Occipital lobe (tissue), 2 donors: Measurements from ENCODE around the gene CDK5RAP1. TPM values are rescaled to one million over a fixed set of nuclear protein-coding genes. Genes with fewer than 3 reads are reported as not detected.
"Not testable (repeated sequence)": the region's sequence is repeated elsewhere in the genome, so short reads cannot be mapped to it uniquely, and the experiment has no call there.

Experiments
- DNase-seq: peaks from one replicate; lab custom pipeline; 2025; lab: John Stamatoyannopoulos, UW
- total RNA-seq: library from RNA; depleted of rRNA; stranded (reverse); fragments of >200 nt; gene quantifications from one replicate; pipeline ENCODE4 v1.2.3, GENCODE V29; 2014

The CDK5RAP1 gene, protein sequence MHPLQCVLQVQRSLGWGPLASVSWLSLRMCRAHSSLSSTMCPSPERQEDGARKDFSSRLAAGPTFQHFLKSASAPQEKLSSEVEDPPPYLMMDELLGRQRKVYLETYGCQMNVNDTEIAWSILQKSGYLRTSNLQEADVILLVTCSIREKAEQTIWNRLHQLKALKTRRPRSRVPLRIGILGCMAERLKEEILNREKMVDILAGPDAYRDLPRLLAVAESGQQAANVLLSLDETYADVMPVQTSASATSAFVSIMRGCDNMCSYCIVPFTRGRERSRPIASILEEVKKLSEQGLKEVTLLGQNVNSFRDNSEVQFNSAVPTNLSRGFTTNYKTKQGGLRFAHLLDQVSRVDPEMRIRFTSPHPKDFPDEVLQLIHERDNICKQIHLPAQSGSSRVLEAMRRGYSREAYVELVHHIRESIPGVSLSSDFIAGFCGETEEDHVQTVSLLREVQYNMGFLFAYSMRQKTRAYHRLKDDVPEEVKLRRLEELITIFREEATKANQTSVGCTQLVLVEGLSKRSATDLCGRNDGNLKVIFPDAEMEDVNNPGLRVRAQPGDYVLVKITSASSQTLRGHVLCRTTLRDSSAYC
- total RNA-seq: 20.4 TPM

GRCh38 chr20:33401184-33401920 is at the start of gene CDK5RAP1:
TSS of gene CDK5RAP1 (minus strand) at chr20:33401519. CDS start at chr20:33397064, 4,455 bp downstream.
- peak; percentile 68 for DNase-seq

GRCh38 chr20:33450867-33451266 is 49.5 kb upstream of the CDK5RAP1 start:
- no peak for DNase-seq

DNA sequence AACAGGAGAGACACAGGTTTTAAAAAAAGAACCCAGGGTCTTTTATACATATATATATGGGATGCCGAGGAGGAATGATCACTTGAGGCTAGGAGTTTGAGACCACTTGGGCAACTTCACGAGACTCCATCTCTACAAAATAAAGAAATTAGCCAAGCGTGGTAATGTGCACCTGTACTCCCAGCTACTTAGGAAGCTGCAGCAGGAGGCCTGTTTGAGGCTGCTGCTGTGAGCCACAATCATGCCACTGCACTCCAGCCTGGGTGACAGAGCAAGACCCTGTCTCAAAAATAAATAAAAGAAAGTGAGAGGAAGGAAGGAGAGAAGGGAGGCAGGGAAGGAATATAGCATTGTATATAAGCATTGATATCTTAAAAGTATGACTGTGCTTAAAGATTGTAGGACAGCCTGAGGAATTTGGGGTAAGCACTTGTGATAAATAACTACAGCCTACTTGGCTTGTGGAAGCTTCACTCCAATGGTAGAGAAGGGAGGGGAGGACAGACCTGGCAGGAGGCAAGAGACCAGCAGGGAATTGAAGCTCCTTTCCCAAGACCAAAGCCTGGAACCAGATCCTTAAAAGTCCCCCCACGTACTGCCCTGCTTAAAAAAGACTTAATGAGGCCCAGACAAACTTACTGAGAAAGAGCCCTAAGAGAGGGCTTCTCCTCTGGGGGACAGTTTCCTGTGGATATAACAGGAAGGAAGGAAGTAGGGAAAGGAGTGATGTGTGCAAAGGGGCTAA is 44.7 kb upstream of the CDK5RAP1 start:
- no peak for DNase-seq

- no peak for DNase-seq
Measured at GRCh38 chr20:33444797-33445560, 43.7 kb upstream of the CDK5RAP1 start.

GRCh38 chr20:33443512-33444239 is 42.4 kb upstream of the CDK5RAP1 start, which contains the start of gene SNTA1:
TSS of gene SNTA1 (minus strand) at chr20:33443763. CDS start at chr20:33443620, 143 bp downstream.
- DNase-seq: peak; percentile 75

DNA sequence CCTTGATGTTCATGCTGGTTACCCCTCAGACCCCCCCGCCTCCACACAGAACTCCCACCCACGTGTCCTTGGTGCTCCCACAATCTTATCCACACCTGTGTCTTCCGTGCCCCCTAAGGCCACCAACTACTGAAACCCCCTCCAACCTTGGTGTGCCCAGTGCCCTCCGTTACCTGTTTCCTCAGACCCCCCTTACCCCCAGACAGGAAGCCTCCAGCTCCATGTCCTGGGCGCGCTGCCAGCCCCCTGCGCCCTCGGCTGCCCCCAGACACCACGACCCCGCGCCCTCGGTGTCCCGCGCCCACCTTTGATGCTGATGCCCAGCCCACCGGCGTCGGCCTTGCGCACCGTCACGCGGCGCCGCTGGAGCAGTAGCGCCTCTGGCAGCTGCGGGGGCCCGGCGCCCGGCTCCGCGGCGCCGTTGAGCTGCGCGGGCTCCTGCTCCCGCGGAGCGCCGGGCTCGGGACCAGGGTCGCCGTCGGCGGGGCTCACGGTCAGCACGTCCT is 41.7 kb upstream of the CDK5RAP1 start:
- no peak for DNase-seq

- no peak for DNase-seq
Measured at GRCh38 chr20:33442136-33443005, 41.1 kb upstream of the CDK5RAP1 start.

DNA sequence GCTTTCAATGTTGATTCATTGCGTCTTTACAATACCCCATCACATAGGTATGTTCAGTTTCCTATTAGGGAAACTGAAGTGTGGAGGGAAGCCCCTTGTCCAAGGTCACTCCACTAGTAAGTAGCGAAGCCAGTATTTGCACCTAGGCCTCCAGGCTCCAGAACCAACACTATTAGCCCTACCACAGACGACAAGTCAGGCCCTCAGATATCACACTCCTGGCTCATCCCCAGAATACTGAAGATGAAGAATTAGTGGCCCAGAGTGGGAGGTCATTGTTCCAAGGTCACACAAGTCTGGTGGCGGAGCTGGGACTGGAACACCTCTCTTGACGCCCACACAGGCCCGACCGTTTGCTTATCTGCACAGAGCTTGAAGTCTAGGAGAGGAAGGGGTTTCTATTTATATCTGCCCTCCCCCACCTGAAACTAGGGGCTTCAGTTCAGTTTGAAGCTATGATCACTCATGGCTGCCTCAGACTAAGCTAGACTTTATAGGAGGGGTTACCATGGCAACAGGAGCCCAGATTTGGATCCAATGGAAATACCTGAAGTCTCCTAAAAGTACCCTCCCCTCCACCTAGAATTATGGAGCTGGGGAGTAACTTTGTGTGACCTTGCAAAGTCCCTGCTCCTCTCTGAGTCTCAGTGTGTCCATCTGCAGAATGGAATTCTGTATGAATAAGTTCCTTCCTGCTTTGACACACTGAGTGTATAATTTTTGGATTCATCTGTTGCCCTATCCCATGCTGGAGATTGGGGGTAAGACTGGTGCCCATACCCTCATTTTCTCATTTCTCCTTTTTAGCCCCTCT is 40.0 kb upstream of the CDK5RAP1 start:
- no peak for DNase-seq

- DNase-seq: not testable (repeated sequence)
Measured at GRCh38 chr20:33440562-33440961, 39.2 kb upstream of the CDK5RAP1 start.

GRCh38 chr20:33438481-33438880 is 37.2 kb upstream of the CDK5RAP1 start:
- no peak for DNase-seq

- DNase-seq: peak; percentile 22
Measured at GRCh38 chr20:33437141-33437911, 36.0 kb upstream of the CDK5RAP1 start.

- DNase-seq: no peak
Measured at GRCh38 chr20:33434434-33434833, 33.1 kb upstream of the CDK5RAP1 start.

DNA sequence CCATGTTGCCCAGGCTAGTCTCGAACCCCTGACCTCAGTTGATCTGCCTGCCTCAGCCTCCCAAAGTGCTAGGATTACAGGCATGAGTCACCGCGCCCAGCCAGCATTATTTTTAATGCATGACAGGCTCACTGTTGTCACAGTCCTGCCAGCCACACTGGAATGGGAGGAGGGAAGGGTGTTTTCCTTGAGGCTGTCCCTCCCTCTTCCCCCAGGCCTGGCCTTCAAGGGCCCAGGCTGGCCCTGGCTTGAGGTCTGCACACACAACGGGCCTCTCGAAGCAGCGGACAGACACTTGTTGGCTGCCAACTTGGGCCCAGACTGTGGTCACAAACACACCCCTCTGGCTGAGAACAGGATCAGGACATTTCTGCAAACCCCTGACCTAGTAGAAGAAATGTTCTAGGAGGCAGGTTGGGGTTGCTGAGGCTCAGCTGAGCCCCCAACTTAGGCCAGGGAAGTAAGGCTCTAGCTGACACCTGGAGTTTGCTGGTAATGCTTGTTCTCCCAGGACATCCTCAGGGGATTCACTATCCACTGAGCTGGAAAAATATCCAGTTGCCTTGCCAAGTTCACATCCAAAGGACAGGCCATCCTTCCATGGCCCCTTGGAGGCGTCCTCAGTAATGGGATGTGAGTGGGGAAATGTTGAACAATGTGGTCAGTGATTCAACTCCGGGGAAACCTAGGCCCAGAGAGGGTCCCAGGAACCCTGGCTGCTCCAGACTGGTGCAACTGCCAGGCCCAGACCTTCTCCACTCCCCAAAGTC is 32.3 kb upstream of the CDK5RAP1 start:
- peak; percentile 17 for DNase-seq

DNA sequence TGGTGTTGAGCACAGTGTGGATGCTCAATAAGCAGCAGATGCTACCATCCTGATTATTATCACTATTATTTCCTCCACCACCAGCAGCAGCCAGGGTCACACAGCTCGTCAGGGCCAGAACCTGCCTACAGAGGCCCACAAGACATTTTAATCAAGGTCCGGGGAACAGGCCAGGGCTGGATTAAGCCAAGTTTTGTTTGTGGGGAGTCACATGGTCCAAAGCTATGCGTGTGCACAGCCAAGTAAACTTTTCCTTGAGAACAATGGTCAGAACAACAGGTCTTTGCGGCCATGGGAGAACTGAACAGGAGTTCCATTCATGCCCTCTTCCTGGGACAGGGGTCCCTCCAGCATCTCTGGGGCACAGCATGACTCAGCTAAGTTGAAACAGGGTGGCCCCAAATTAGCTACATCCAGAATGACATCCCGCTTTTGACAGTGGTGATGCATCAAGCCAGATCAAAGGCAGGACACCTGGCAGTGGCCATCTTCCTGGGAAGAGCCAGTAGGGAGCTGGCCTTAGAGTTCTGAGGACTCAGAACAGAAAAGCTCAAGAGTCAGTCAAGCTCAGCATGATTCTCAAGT is 30.6 kb upstream of the CDK5RAP1 start:
- DNase-seq: no peak

GRCh38 chr20:33423875-33424274 is 22.6 kb upstream of the CDK5RAP1 start:
- DNase-seq: not testable (repeated sequence)
